WTC11 (cell line): ENCODE data around the gene CCDC141. TPM values are rescaled to one million over a fixed set of nuclear protein-coding genes. Genes with fewer than 3 reads are reported as not detected.

Experiments
- ATAC-seq: fragments of 200-7000 bp; cut with Tn5 transposase; 2 replicates; pipeline ENCODE4 v1.10.0; 2021; ENCODE audit warnings: mild to moderate bottlenecking, moderate library complexity
- CTCF ChIA-PET: fragments of 300-600 bp; sonication (Branson Sonifier 250); formaldehyde crosslinking; loops from one replicate; lab custom pipeline; 2021; ENCODE audit warnings: antibody characterized with exemption; lab: Charles Lee
- POLR2A ChIA-PET: fragments of 350-600 bp; sonication (Branson Sonifier 250); formaldehyde crosslinking; loops from one replicate; lab custom pipeline; 2021; ENCODE audit warnings: antibody characterized with exemption; lab: Charles Lee
- DNase-seq: peaks from one replicate; pipeline ENCODE4 v3.0.0; 2021; ENCODE audit warnings: low spot score
- H3K27ac Mint-ChIP-seq: 2 replicates; pipeline ENCODE4 v1.8.0; 2021; ENCODE audit warnings: mixed read lengths
- H3K27me3 Mint-ChIP-seq: 2 replicates; pipeline ENCODE4 v1.8.0; 2021; ENCODE audit warnings: low read depth, mild to moderate bottlenecking, moderate library complexity, mixed read lengths
- H3K36me3 Mint-ChIP-seq: 2 replicates; pipeline ENCODE4 v1.8.0; 2021; ENCODE audit warnings: mixed read lengths
- H3K4me1 Mint-ChIP-seq: 2 replicates; pipeline ENCODE4 v1.8.0; 2022; ENCODE audit warnings: mixed read lengths
- H3K4me3 Mint-ChIP-seq: 2 replicates; pipeline ENCODE4 v1.8.0; 2021; ENCODE audit warnings: mild to moderate bottlenecking, moderate library complexity, mixed read lengths
- H3K9me3 Mint-ChIP-seq: 2 replicates; pipeline ENCODE4 v1.8.0; 2021; ENCODE audit warnings: mixed read lengths
- E2F5 ChIP-seq: sonication (generic); formaldehyde crosslinking; IDR thresholded peaks from 2 replicates; pipeline ENCODE4 v1.8.1; 2022; ENCODE audit warnings: mild to moderate bottlenecking, moderate library complexity, missing genetic modification reagents
- ESRRA ChIP-seq: sonication (generic); formaldehyde crosslinking; IDR thresholded peaks from 2 replicates; pipeline ENCODE4 v1.8.1; 2022; ENCODE audit warnings: mild to moderate bottlenecking, missing genetic modification reagents, borderline replicate concordance
- FOXJ3 ChIP-seq: sonication (generic); formaldehyde crosslinking; IDR thresholded peaks from 2 replicates; pipeline ENCODE4 v1.9.0; 2021; ENCODE audit warnings: missing genetic modification reagents, mild to moderate bottlenecking, borderline replicate concordance
- FOXP1 ChIP-seq: sonication (generic); formaldehyde crosslinking; IDR thresholded peaks from 2 replicates; pipeline ENCODE4 v1.8.0; 2022; ENCODE audit warnings: missing genetic modification reagents, mild to moderate bottlenecking, moderate library complexity, borderline replicate concordance
- JUN ChIP-seq: sonication (generic); formaldehyde crosslinking; IDR thresholded peaks from 2 replicates; pipeline ENCODE4 v1.8.0; 2023; ENCODE audit warnings: mild to moderate bottlenecking, missing genetic modification reagents
- MLX ChIP-seq: sonication (generic); formaldehyde crosslinking; IDR thresholded peaks from 2 replicates; pipeline ENCODE4 v1.8.1; 2023; ENCODE audit warnings: mild to moderate bottlenecking, missing genetic modification reagents, moderate library complexity
- NFATC4 ChIP-seq: fragments of 250-450 bp; sonication (Bioruptor Pico); IDR thresholded peaks from 2 replicates; pipeline ENCODE4 v1.9.0; 2021; ENCODE audit warnings: mild to moderate bottlenecking
- RELA ChIP-seq: sonication (generic); formaldehyde crosslinking; IDR thresholded peaks from 2 replicates; pipeline ENCODE4 v1.8.1; 2022; ENCODE audit warnings: missing genetic modification reagents, mild to moderate bottlenecking, borderline replicate concordance
- SMAD4 ChIP-seq: sonication (generic); formaldehyde crosslinking; IDR thresholded peaks from 2 replicates; pipeline ENCODE4 v1.8.0; 2022; ENCODE audit warnings: mild to moderate bottlenecking, missing genetic modification reagents
- TP53 ChIP-seq: sonication (generic); formaldehyde crosslinking; IDR thresholded peaks from 2 replicates; pipeline ENCODE4 v1.8.1; 2023; ENCODE audit warnings: mild to moderate bottlenecking, missing genetic modification reagents
- ZBTB43 ChIP-seq: sonication (generic); formaldehyde crosslinking; IDR thresholded peaks from 2 replicates; pipeline ENCODE4 v1.8.1; 2023; ENCODE audit warnings: mild to moderate bottlenecking, missing genetic modification reagents
- ZNF121 ChIP-seq: sonication (generic); formaldehyde crosslinking; IDR thresholded peaks from 2 replicates; pipeline ENCODE4 v1.8.0; 2023; ENCODE audit warnings: missing genetic modification reagents
- ZNF423 ChIP-seq: fragments of 250-450 bp; sonication (Bioruptor Pico); IDR thresholded peaks from 2 replicates; pipeline ENCODE4 v2.1.2; 2022; ENCODE audit warnings: mild to moderate bottlenecking, moderate library complexity
- ZNF425 ChIP-seq: fragments of 250-450 bp; sonication (Bioruptor Pico); conservative IDR thresholded peaks from 2 replicates; pipeline ENCODE4 v1.9.0; 2021; ENCODE audit warnings: mild to moderate bottlenecking
- ZNF671 ChIP-seq: fragments of 250-450 bp; sonication (Bioruptor Pico); IDR thresholded peaks from 2 replicates; pipeline ENCODE4 v1.8.0; 2021; ENCODE audit warnings: mild to moderate bottlenecking
- ZSCAN18 ChIP-seq: fragments of 250-450 bp; sonication (Bioruptor Pico); IDR thresholded peaks from 2 replicates; pipeline ENCODE4 v2.1.2; 2022; ENCODE audit warnings: mild to moderate bottlenecking, moderate library complexity
- total RNA-seq: library from RNA; stranded (reverse); gene quantifications from 3 replicates; pipeline ENCODE4 v1.2.3, GENCODE V29; 2021
- TF ChIP-seq, protein P1 (sequence below): sonication (generic); formaldehyde crosslinking; IDR thresholded peaks from 2 replicates; pipeline ENCODE4 v1.8.0; 2023; ENCODE audit warnings: missing genetic modification reagents
- TF ChIP-seq, protein P2 (sequence below): sonication (generic); formaldehyde crosslinking; IDR thresholded peaks from 2 replicates; pipeline ENCODE4 v1.8.1; 2023; ENCODE audit warnings: mild to moderate bottlenecking, moderate library complexity, missing genetic modification reagents
- TF ChIP-seq, protein P3 (sequence below): sonication (generic); formaldehyde crosslinking; IDR thresholded peaks from 2 replicates; pipeline ENCODE4 v1.8.0; 2022; ENCODE audit warnings: mild to moderate bottlenecking, missing genetic modification reagents

CCDC141 gene
- total RNA-seq, 1 experiment from 2014 or later, result 8.5 TPM

GRCh38 chr2:178909507-178909906 is 140.4 kb downstream of the CCDC141 start:
- Mint-ChIP-seq H3K4me1 (no peaks in the 10 kb centered on the region), H3K4me3 (no peak overlapping the region), H3K27me3 (no peaks in the 10 kb centered on the region), H3K36me3 (peaks cover 1% of the 10 kb centered on the region; the same call in 1 of the 2 replicates), H3K9me3 (no peaks in the 10 kb centered on the region), H3K27ac (no peak overlapping the region)
- POLR2A ChIA-PET, result no interaction called here
- CTCF ChIA-PET, result no interaction called here
- DNase-seq (no peak), ATAC-seq (no peak)
- TF ChIP-seq JUN (CRISPR knock-in tag) (no peak), FOXJ3 (CRISPR knock-in tag) (no peak), ZNF425 (CRISPR knock-in tag) (no peak), FOXP1 (CRISPR knock-in tag) (no peak), ZBTB43 (CRISPR knock-in tag) (no peak), ZSCAN18 (CRISPR knock-in tag) (no peak), TP53 (CRISPR knock-in tag) (no peak)
- TF ChIP-seq, protein P1, sequence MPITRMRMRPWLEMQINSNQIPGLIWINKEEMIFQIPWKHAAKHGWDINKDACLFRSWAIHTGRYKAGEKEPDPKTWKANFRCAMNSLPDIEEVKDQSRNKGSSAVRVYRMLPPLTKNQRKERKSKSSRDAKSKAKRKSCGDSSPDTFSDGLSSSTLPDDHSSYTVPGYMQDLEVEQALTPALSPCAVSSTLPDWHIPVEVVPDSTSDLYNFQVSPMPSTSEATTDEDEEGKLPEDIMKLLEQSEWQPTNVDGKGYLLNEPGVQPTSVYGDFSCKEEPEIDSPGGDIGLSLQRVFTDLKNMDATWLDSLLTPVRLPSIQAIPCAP (CRISPR knock-in tag), result no peak
- TF ChIP-seq, protein P2, sequence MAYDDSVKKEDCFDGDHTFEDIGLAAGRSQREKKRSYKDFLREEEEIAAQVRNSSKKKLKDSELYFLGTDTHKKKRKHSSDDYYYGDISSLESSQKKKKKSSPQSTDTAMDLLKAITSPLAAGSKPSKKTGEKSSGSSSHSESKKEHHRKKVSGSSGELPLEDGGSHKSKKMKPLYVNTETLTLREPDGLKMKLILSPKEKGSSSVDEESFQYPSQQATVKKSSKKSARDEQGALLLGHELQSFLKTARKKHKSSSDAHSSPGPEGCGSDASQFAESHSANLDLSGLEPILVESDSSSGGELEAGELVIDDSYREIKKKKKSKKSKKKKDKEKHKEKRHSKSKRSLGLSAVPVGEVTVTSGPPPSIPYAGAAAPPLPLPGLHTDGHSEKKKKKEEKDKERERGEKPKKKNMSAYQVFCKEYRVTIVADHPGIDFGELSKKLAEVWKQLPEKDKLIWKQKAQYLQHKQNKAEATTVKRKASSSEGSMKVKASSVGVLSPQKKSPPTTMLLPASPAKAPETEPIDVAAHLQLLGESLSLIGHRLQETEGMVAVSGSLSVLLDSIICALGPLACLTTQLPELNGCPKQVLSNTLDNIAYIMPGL (CRISPR knock-in tag), result no peak
- TF ChIP-seq, protein P3, sequence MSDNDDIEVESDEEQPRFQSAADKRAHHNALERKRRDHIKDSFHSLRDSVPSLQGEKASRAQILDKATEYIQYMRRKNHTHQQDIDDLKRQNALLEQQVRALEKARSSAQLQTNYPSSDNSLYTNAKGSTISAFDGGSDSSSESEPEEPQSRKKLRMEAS, result no peak

- Mint-ChIP-seq H3K36me3 (peaks cover 6% of the 10 kb centered on the region), H3K9me3 (no peaks in the 10 kb centered on the region), H3K27me3 (no peaks in the 10 kb centered on the region), H3K4me3 (no peak overlapping the region), H3K4me1 (no peaks in the 10 kb centered on the region)
- POLR2A ChIA-PET, result no interaction called here
- ATAC-seq, result no peak
- CTCF ChIA-PET, result no interaction called here
- TF ChIP-seq ZNF671 (CRISPR knock-in tag), result no peak
- TF ChIP-seq NFATC4 (CRISPR knock-in tag), result no peak
- TF ChIP-seq, all 79 proteins: peak for 0
- H3K27ac Mint-ChIP-seq, result no peak overlapping the region
- no peak for DNase-seq
Observed at GRCh38 chr2:178908810-178909209, 141.1 kb downstream of the CCDC141 start.

- ChIA-PET CTCF (interaction anchor here (1.1 kb wide), 1 partner anchor 8 kb away, joined by 3 read pairs; no protein-coding TSS in a partner anchor), POLR2A (no interaction called here)
- Mint-ChIP-seq H3K4me3 (no peak overlapping the region), H3K36me3 (peaks cover 7% of the 10 kb centered on the region), H3K9me3 (no peaks in the 10 kb centered on the region), H3K4me1 (no peaks in the 10 kb centered on the region), H3K27me3 (no peaks in the 10 kb centered on the region), H3K27ac (no peak overlapping the region)
- DNase-seq, result no peak
- no peak for ATAC-seq
- no peak for TF ChIP-seq E2F5 (CRISPR knock-in tag)
- no peak for TF ChIP-seq MLX
- no peak for TF ChIP-seq ESRRA (CRISPR knock-in tag)
- TF ChIP-seq SMAD4, result no peak
- TF ChIP-seq ZNF121 (CRISPR knock-in tag), result no peak
- TF ChIP-seq RELA (CRISPR knock-in tag), result no peak
- no peak for TF ChIP-seq ZNF423
Observed at GRCh38 chr2:178905261-178905660, 144.7 kb downstream of the CCDC141 start.
